Daoy (cell line): ENCODE data around the gene MYH6. TPM values are rescaled to one million over a fixed set of nuclear protein-coding genes. Genes with fewer than 3 reads are reported as not detected.
"Not testable (repeated sequence)": the region's sequence is repeated elsewhere in the genome, so short reads cannot be mapped to it uniquely, and the experiment has no call there.

Source experiments
- DNase-seq: peaks from one replicate; pipeline ENCODE4 v3.0.0-alpha.2; 2015; ENCODE audit warnings: low read depth
- total RNA-seq: library from RNA; depleted of rRNA; stranded (reverse); fragments of >200 nt; shearing (Covaris generic); gene quantifications from 2 replicates; pipeline ENCODE4 v1.2.3, GENCODE V29; 2014

Gene MYH6
- total RNA-seq, 1 experiment from 2014 or later: not detected

- DNase-seq: no peak
Measured at GRCh38 chr14:23396781-23397407, 11.2 kb downstream of the MYH6 start.

GRCh38 chr14:23396126-23396525 lies 11.9 kb downstream of the MYH6 start:
- no peak for DNase-seq

- DNase-seq: no peak
Measured at GRCh38 chr14:23392613-23393012, 15.5 kb downstream of the MYH6 start.

- DNase-seq: not testable (repeated sequence)
Measured at GRCh38 chr14:23389871-23390270, 18.2 kb downstream of the MYH6 start.

GRCh38 chr14:23389396-23389795 lies 18.7 kb downstream of the MYH6 start:
- no peak for DNase-seq

- no peak for DNase-seq
Measured at GRCh38 chr14:23388996-23389395, 19.1 kb downstream of the MYH6 start.

GRCh38 chr14:23387916-23388882 lies 19.9 kb downstream of the MYH6 start:
- DNase-seq: no peak

- no peak for DNase-seq
Measured at GRCh38 chr14:23386999-23387398, 21.1 kb downstream of the MYH6 start.

- not testable (repeated sequence) for DNase-seq
Measured at GRCh38 chr14:23386266-23386657, 21.8 kb downstream of the MYH6 start.

- no peak for DNase-seq
Measured at GRCh38 chr14:23385642-23386265, 22.3 kb downstream of the MYH6 start.

GRCh38 chr14:23385244-23385641 lies 22.8 kb downstream of the MYH6 start:
- DNase-seq: no peak

- DNase-seq: no peak
Measured at GRCh38 chr14:23384364-23385080, 23.6 kb downstream of the MYH6 start.

GRCh38 chr14:23382731-23383440 lies 25.2 kb downstream of the MYH6 start:
- DNase-seq: no peak

- no peak for DNase-seq
Measured at GRCh38 chr14:23382276-23382675, 25.8 kb downstream of the MYH6 start.

GRCh38 chr14:23381871-23382270 lies 26.2 kb downstream of the MYH6 start:
- DNase-seq: no peak

GRCh38 chr14:23380976-23381375 lies 27.1 kb downstream of the MYH6 start:
- DNase-seq: no peak

- DNase-seq: no peak
Measured at GRCh38 chr14:23380197-23380914, 27.7 kb downstream of the MYH6 start.

GRCh38 chr14:23379366-23380196 lies 28.5 kb downstream of the MYH6 start:
- peak; percentile 61 for DNase-seq

GRCh38 chr14:23378612-23379220 lies 29.4 kb downstream of the MYH6 start:
- no peak for DNase-seq
